Hepatocyte (in vitro differentiated cells): Measurements from ENCODE around the gene TTC7B.
"Not testable (repeated sequence)": the region's sequence is repeated elsewhere in the genome, so short reads cannot be mapped to it uniquely, and the experiment has no call there.

Source experiments
- EZH2 ChIP-seq: fragments of 200-600 bp; sonication (generic); IDR thresholded peaks from 2 replicates; pipeline ENCODE4 v1.6.1; 2016; ENCODE audit warnings: antibody characterized with exemption, mild to moderate bottlenecking, borderline replicate concordance
- EZH2phosphoT487 ChIP-seq: fragments of 200-600 bp; sonication (generic); IDR thresholded peaks from one replicate; pipeline ENCODE4 v1.6.1; 2018; ENCODE audit warnings: antibody characterized with exemption, mild to moderate bottlenecking, low read depth, moderate library complexity; ENCODE audit not compliant: unreplicated experiment, severe bottlenecking
- TF ChIP-seq, protein P1 (sequence below): fragments of 200-600 bp; sonication (generic); IDR thresholded peaks from 2 replicates; pipeline ENCODE4 v1.5.1; 2016; ENCODE audit warnings: antibody characterized with exemption, mild to moderate bottlenecking; ENCODE audit not compliant: poor library complexity

DNA sequence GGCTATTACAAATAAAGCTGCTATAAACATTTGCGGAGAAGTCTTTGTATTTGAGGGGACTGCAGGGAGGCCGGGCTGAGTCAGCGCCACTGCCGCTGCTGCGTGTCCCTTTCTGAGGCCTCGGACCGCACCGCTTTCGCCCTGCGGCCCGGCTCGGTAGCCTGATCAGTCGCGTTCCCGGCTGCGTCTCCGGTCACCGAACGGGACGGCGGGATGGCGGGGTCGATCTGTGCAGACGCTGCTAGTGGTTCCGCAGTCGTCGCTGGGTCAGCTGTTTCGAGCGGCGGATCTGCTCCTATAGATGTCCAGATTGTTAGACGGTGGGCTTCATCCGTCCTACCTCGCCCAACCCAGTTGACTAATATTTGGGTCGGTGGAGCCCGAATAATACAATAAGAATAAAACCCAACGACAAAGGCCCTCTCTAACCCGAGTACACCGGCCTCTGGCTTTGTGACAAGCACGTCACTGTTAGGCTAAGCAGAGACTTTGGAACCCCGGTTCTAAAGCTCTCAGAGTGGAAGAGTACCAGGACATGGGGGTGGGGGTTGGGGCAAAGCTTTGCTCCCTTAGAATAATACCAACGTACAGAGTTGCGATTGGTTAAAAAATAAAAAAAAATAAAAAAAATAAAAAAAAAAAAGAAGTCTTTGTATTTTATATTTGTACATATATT is 290.7 kb downstream of the TTC7B start:
- TF ChIP-seq, protein P1, sequence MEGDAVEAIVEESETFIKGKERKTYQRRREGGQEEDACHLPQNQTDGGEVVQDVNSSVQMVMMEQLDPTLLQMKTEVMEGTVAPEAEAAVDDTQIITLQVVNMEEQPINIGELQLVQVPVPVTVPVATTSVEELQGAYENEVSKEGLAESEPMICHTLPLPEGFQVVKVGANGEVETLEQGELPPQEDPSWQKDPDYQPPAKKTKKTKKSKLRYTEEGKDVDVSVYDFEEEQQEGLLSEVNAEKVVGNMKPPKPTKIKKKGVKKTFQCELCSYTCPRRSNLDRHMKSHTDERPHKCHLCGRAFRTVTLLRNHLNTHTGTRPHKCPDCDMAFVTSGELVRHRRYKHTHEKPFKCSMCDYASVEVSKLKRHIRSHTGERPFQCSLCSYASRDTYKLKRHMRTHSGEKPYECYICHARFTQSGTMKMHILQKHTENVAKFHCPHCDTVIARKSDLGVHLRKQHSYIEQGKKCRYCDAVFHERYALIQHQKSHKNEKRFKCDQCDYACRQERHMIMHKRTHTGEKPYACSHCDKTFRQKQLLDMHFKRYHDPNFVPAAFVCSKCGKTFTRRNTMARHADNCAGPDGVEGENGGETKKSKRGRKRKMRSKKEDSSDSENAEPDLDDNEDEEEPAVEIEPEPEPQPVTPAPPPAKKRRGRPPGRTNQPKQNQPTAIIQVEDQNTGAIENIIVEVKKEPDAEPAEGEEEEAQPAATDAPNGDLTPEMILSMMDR = not testable (repeated sequence)
- not testable (repeated sequence) for TF ChIP-seq EZH2, EZH2phosphoT487
